Suprapubic skin (tissue), 4 donors: ENCODE data around the gene STON2. TPM values are rescaled to one million over a fixed set of nuclear protein-coding genes. Genes with fewer than 3 reads are reported as not detected.
"Not testable (repeated sequence)": the region's sequence is repeated elsewhere in the genome, so short reads cannot be mapped to it uniquely, and the experiment has no call there.

Experiments
- DNase-seq, 2 donors: peaks; one replicate each; pipeline ENCODE4 v3.0.0-alpha.2; 2019; ENCODE audit warnings: low spot score in 2 of 2
- H3K27ac ChIP-seq: fragments of 200-600 bp; sonication (generic); one replicate; pipeline ENCODE4 v1.5.1; 2019
- H3K27me3 ChIP-seq: fragments of 200-600 bp; sonication (generic); one replicate; pipeline ENCODE4 v1.5.1; 2019
- H3K36me3 ChIP-seq: fragments of 200-600 bp; sonication (generic); one replicate; pipeline ENCODE4 v1.5.1; 2019
- H3K4me1 ChIP-seq: fragments of 200-600 bp; sonication (generic); one replicate; pipeline ENCODE4 v1.5.1; 2019
- H3K4me3 ChIP-seq: fragments of 200-600 bp; sonication (generic); one replicate; pipeline ENCODE4 v1.5.1; 2019; ENCODE audit warnings: mild to moderate bottlenecking
- H3K9me3 ChIP-seq: fragments of 200-600 bp; sonication (generic); one replicate; pipeline ENCODE4 v1.5.1; 2019
- CTCF ChIP-seq, 2 donors: fragments of 200-600 bp in 1 of 2; fragments of 450-650 bp in 1 of 2; sonication (generic) in 1 of 2; IDR thresholded peaks; one replicate each; pipeline ENCODE4 v1.5.1; 2016 to 2019; ENCODE audit warnings: antibody characterized with exemption in 2 of 2, mild to moderate bottlenecking in 1 of 2, moderate library complexity in 1 of 2
- EP300 ChIP-seq: sonication (generic); formaldehyde crosslinking; IDR thresholded peaks from one replicate; pipeline ENCODE4 v1.6.1; 2017; ENCODE audit warnings: antibody characterized with exemption
- POLR2A ChIP-seq, 2 donors: fragments of 450-650 bp; IDR thresholded peaks; one replicate each; pipeline ENCODE4 v1.6.1; 2017; ENCODE audit warnings: antibody characterized with exemption in 2 of 2, mild to moderate bottlenecking in 2 of 2, moderate library complexity in 2 of 2
- POLR2AphosphoS5 ChIP-seq, 3 donors: sonication (generic); formaldehyde crosslinking; IDR thresholded peaks; one replicate each; pipeline ENCODE4 v1.6.1; 2017; ENCODE audit warnings: antibody characterized with exemption in 3 of 3
- WGBS: methylation state at CpG from one replicate; pipeline ENCODE4 v1.1.5; 2018; 5-methylcytosine and 5-hydroxymethylcytosine counted together
- total RNA-seq, 4 donors: library from RNA; depleted of rRNA; stranded (reverse); fragments of >200 nt; gene quantifications; one replicate each; pipeline ENCODE4 v1.1.0, GENCODE V29; 2016

Gene STON2
- total RNA-seq, 4 donors from 2014 or later: 19.1 to 39.5 (median 22.8) TPM

GRCh38 chr14:81382517-81383225 is 17.5 kb downstream of the STON2 start:
- Histone ChIP-seq H3K9me3 (no peaks in the 10 kb centered on the region), H3K27ac (no peak overlapping the region), H3K36me3 (no peaks in the 10 kb centered on the region), H3K4me3 (no peak overlapping the region), H3K27me3 (no peaks in the 10 kb centered on the region), H3K4me1 (peaks cover 4% of the 10 kb centered on the region)
- DNase-seq: no peak
- WGBS: 50% methylated on average over 8 of the region's 8 CpGs
- TF ChIP-seq CTCF (IDR thresholded peaks at IDR 0.05): no peak
- no peak for TF ChIP-seq EP300
- no peak for TF ChIP-seq POLR2AphosphoS5 (IDR thresholded peaks at IDR 0.05)
- TF ChIP-seq POLR2A (IDR thresholded peaks at IDR 0.05): no peak

- not testable (repeated sequence) for H3K4me1 ChIP-seq, H3K27ac ChIP-seq, DNase-seq, H3K4me3 ChIP-seq, H3K9me3 ChIP-seq, H3K27me3 ChIP-seq, H3K36me3 ChIP-seq
- 70% methylated on average over 2 of the region's 2 CpGs for WGBS
Measured at GRCh38 chr14:81380009-81380408, 20.1 kb downstream of the STON2 start.

- TF ChIP-seq POLR2AphosphoS5 (IDR thresholded peaks at IDR 0.05) (no peak), POLR2A (IDR thresholded peaks at IDR 0.05) (no peak), EP300 (no peak), CTCF (IDR thresholded peaks at IDR 0.05) (no peak)
- Histone ChIP-seq H3K27ac (no peak overlapping the region), H3K27me3 (no peaks in the 10 kb centered on the region), H3K4me1 (peaks cover under 1% of the 10 kb centered on the region), H3K36me3 (peaks cover 2% of the 10 kb centered on the region), H3K9me3 (no peaks in the 10 kb centered on the region), H3K4me3 (no peak overlapping the region)
- WGBS: 70% methylated on average over 1 of the region's 1 CpG
- DNase-seq: no peak
Measured at GRCh38 chr14:81371802-81372201, 28.3 kb downstream of the STON2 start.

GRCh38 chr14:81367563-81367962 is 32.6 kb downstream of the STON2 start:
- H3K27me3 ChIP-seq: no peaks in the 10 kb centered on the region
- 94% methylated on average over 4 of the region's 4 CpGs for WGBS
- H3K36me3 ChIP-seq: peaks cover 2% of the 10 kb centered on the region
- no peaks in the 10 kb centered on the region for H3K9me3 ChIP-seq
- H3K4me1 ChIP-seq: peaks cover 25% of the 10 kb centered on the region
- TF ChIP-seq EP300 (no peak), CTCF (IDR thresholded peaks at IDR 0.05) (no peak), POLR2A (IDR thresholded peaks at IDR 0.05) (no peak), POLR2AphosphoS5 (IDR thresholded peaks at IDR 0.05) (no peak)
- DNase-seq: no peak
- no peak overlapping the region for H3K4me3 ChIP-seq
- no peak overlapping the region for H3K27ac ChIP-seq

- no peaks in the 10 kb centered on the region for H3K9me3 ChIP-seq
- peaks cover 25% of the 10 kb centered on the region for H3K4me1 ChIP-seq
- no peaks in the 10 kb centered on the region for H3K27me3 ChIP-seq
- WGBS: 89% methylated on average over 7 of the region's 7 CpGs
- no peak overlapping the region for H3K4me3 ChIP-seq
- TF ChIP-seq POLR2A (IDR thresholded peaks at IDR 0.05) (no peak), CTCF (IDR thresholded peaks at IDR 0.05) (no peak)
- peaks cover 2% of the 10 kb centered on the region for H3K36me3 ChIP-seq
- DNase-seq: no peak
- no peak overlapping the region for H3K27ac ChIP-seq
Measured at GRCh38 chr14:81366884-81367283, 33.2 kb downstream of the STON2 start.

- no peak overlapping the region for H3K27ac ChIP-seq
- H3K4me1 ChIP-seq: peaks cover 25% of the 10 kb centered on the region
- no peak for DNase-seq
- WGBS: 17% methylated on average over 6 of the region's 6 CpGs
- peaks cover 2% of the 10 kb centered on the region for H3K36me3 ChIP-seq
- no peaks in the 10 kb centered on the region for H3K9me3 ChIP-seq
- H3K4me3 ChIP-seq: no peak overlapping the region
- H3K27me3 ChIP-seq: no peaks in the 10 kb centered on the region
- TF ChIP-seq EP300: no peak
- TF ChIP-seq POLR2A (IDR thresholded peaks at IDR 0.05): no peak
- TF ChIP-seq POLR2AphosphoS5 (IDR thresholded peaks at IDR 0.05): no peak
- TF ChIP-seq CTCF (IDR thresholded peaks at IDR 0.05): no peak
Measured at GRCh38 chr14:81366214-81366613, 33.9 kb downstream of the STON2 start.
